ENCODE results near the gene LMOD3. TPM values are rescaled to one million over a fixed set of nuclear protein-coding genes. Genes with fewer than 3 reads are reported as not detected.

Gene LMOD3
- total and polyA plus RNA-seq, 2 of the 4 experiments (the other 2 are of a cell fraction) = not detected

GRCh38 chr3:69145688-69146087 is 23.3 kb upstream of the LMOD3 start:
- dilution Hi-C loops (cut with HindIII; ENCODE audit: low sequenced_read_pairs, unreplicated experiment) = no loop called here
- Histone ChIP-seq H3K4ac (ENCODE audit: low read depth, low read length) (no peak overlapping the region), H3K9ac (ENCODE audit: low read depth, low read length) (no peak overlapping the region), H2BK20ac (ENCODE audit: low read depth, low read length) (no peak overlapping the region), H2AFZ (replicated peaks; ENCODE audit: low read length, poor library complexity) (no peak overlapping the region), H3K27me3 (ENCODE audit: control insufficient read depth, insufficient read depth, low read length) (peaks cover 18% of the 10 kb centered on the region), H2AK5ac (ENCODE audit: low read depth, low read length) (no peak overlapping the region), H3K9me1 (ENCODE audit: insufficient read depth, low read length) (no peaks in the 10 kb centered on the region), H3K4me3 (ENCODE audit: insufficient read depth, low read depth, low read length) (no peak overlapping the region), H3K4me1 (ENCODE audit: control insufficient read depth, insufficient read depth, low read length) (peaks cover 2% of the 10 kb centered on the region; the same call in 1 of the 2 replicates), H4K5ac (ENCODE audit: low read depth, low read length) (no peak overlapping the region), H2AK9ac (replicated peaks; ENCODE audit: low read depth, low read length, poor library complexity) (no peak overlapping the region), H3K27ac (ENCODE audit: insufficient read depth, low read length) (no peak overlapping the region), H4K20me1 (ENCODE audit: insufficient read depth, low read length) (no peaks in the 10 kb centered on the region), H2BK120ac (ENCODE audit: low read depth, low read length) (no peak overlapping the region), H3K18ac (ENCODE audit: low read depth, low read length) (no peak overlapping the region), H3K36me3 (ENCODE audit: control insufficient read depth, insufficient read depth, low read length) (no peaks in the 10 kb centered on the region), H3K9me3 (ENCODE audit: control insufficient read depth, insufficient read depth, low read length) (no peaks in the 10 kb centered on the region), H4K8ac (ENCODE audit: low read depth in 2 of 2, low read length in 2 of 2) (no peak overlapping the region), H3K23ac (ENCODE audit: low read depth, low read length) (no peak overlapping the region), H2BK15ac (ENCODE audit: low read depth, low read length) (no peak overlapping the region), H4K91ac (ENCODE audit: insufficient read depth, low read depth, low read length) (no peak overlapping the region), H2BK5ac (ENCODE audit: low read depth, low read length, poor library complexity, severe bottlenecking) (no peak overlapping the region), H3K56ac (ENCODE audit: extremely low read depth, insufficient read depth, low read length) (no peak overlapping the region), H3K14ac (replicated peaks; ENCODE audit: low read depth, low read length) (no peak overlapping the region), H3K4me2 (ENCODE audit: low read depth, low read length) (no peak overlapping the region), H3K79me1 (ENCODE audit: low read depth in 1 of 2, low read length in 2 of 2) (no peaks in the 10 kb centered on the region)
- POLR2A ChIA-PET (ENCODE audit: unreplicated experiment) = no interaction called here
- no peak for ATAC-seq (ENCODE audit: low read depth)
- BruUV-seq (replicated peaks) = no TSS peak
- in situ Hi-C loops (cut with MboI; ENCODE audit: low sequenced_read_pairs) = no loop called here
- DNase-seq = no peak
- CTCF ChIA-PET = no interaction called here
- intact Hi-C loops (cut with micrococcal nuclease) = no loop called here
- no peak for TF ChIP-seq RCOR1 (IDR thresholded peaks at IDR 0.05; ENCODE audit: insufficient replicate concordance, low read length)
- TF ChIP-seq POLR2A (IDR thresholded peaks at IDR 0.05; ENCODE audit: low read depth, low read length) = no peak
- no peak for TF ChIP-seq SMC3 (IDR thresholded peaks at IDR 0.05; ENCODE audit: low read depth, low read length)
- TF ChIP-seq, protein P1, sequence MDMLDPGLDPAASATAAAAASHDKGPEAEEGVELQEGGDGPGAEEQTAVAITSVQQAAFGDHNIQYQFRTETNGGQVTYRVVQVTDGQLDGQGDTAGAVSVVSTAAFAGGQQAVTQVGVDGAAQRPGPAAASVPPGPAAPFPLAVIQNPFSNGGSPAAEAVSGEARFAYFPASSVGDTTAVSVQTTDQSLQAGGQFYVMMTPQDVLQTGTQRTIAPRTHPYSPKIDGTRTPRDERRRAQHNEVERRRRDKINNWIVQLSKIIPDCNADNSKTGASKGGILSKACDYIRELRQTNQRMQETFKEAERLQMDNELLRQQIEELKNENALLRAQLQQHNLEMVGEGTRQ (IDR thresholded peaks at IDR 0.05; ENCODE audit: low read depth, low read length) = no peak
- no peak for TF ChIP-seq CHD1 (IDR thresholded peaks at IDR 0.05; ENCODE audit: low read depth, low read length)
- no peak for TF ChIP-seq RAD21 (IDR thresholded peaks at IDR 0.05; ENCODE audit: low read length)
- TF ChIP-seq, protein P2, sequence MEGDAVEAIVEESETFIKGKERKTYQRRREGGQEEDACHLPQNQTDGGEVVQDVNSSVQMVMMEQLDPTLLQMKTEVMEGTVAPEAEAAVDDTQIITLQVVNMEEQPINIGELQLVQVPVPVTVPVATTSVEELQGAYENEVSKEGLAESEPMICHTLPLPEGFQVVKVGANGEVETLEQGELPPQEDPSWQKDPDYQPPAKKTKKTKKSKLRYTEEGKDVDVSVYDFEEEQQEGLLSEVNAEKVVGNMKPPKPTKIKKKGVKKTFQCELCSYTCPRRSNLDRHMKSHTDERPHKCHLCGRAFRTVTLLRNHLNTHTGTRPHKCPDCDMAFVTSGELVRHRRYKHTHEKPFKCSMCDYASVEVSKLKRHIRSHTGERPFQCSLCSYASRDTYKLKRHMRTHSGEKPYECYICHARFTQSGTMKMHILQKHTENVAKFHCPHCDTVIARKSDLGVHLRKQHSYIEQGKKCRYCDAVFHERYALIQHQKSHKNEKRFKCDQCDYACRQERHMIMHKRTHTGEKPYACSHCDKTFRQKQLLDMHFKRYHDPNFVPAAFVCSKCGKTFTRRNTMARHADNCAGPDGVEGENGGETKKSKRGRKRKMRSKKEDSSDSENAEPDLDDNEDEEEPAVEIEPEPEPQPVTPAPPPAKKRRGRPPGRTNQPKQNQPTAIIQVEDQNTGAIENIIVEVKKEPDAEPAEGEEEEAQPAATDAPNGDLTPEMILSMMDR (conservative IDR thresholded peaks at IDR 0.05; ENCODE audit: low read depth, low read length) = no peak
- no peak for TF ChIP-seq FOS (IDR thresholded peaks at IDR 0.05; ENCODE audit: low read depth, low read length)
- no peak for TF ChIP-seq NFE2L2 (IDR thresholded peaks at IDR 0.05; ENCODE audit: low read depth, low read length)
- no peak for TF ChIP-seq MAFK (IDR thresholded peaks at IDR 0.05; ENCODE audit: low read depth, low read length)
- no peak for TF ChIP-seq ELK1 (IDR thresholded peaks at IDR 0.05; ENCODE audit: borderline replicate concordance, low read depth, low read length)
- no peak for TF ChIP-seq RFX5 (IDR thresholded peaks at IDR 0.05; ENCODE audit: low read depth, low read length)
- TF ChIP-seq CEBPB (IDR thresholded peaks at IDR 0.05; ENCODE audit: low read depth, low read length) = no peak
- TF ChIP-seq BHLHE40 (IDR thresholded peaks at IDR 0.05; ENCODE audit: low read depth, low read length) = no peak
- no peak for TF ChIP-seq MXI1 (IDR thresholded peaks at IDR 0.05; ENCODE audit: borderline replicate concordance, low read depth, low read length)
- no peak for TF ChIP-seq MAZ (IDR thresholded peaks at IDR 0.05; ENCODE audit: borderline replicate concordance, low read depth, low read length)
